Immature natural killer cell (primary cell): Measurements from ENCODE around the gene FAM13A. TPM values are rescaled to one million over a fixed set of nuclear protein-coding genes. Genes with fewer than 3 reads are reported as not detected.
A peak's percentile ranks its signal among the peaks of the same experiment; 100 is the strongest.

ENCODE experiments used
- DNase-seq, 3 donors: peaks; one replicate each; pipeline ENCODE4 v3.0.0; 2022; ENCODE audit warnings: mixed read lengths in 1 of 3
- H3K27ac Mint-ChIP-seq, 6 donors: one replicate each; pipeline ENCODE4 v1.8.0; 2020; ENCODE audit warnings: mixed read lengths in 6 of 6, mild to moderate bottlenecking in 5 of 6, inconsistent platforms in 4 of 6, moderate library complexity in 3 of 6
- H3K27me3 Mint-ChIP-seq, 3 donors: one replicate each; pipeline ENCODE4 v1.8.0; 2020 to 2021; ENCODE audit warnings: low read depth in 3 of 3, mild to moderate bottlenecking in 3 of 3, mixed read lengths in 3 of 3, moderate library complexity in 3 of 3, inconsistent platforms in 1 of 3
- H3K36me3 Mint-ChIP-seq, 3 donors: one replicate each; pipeline ENCODE4 v1.8.0; 2020; ENCODE audit warnings: mixed read lengths in 3 of 3, inconsistent platforms in 2 of 3, mild to moderate bottlenecking in 2 of 3
- H3K4me1 Mint-ChIP-seq, 2 donors: one replicate each; pipeline ENCODE4 v1.8.0; 2020; ENCODE audit warnings: inconsistent platforms in 2 of 2, mild to moderate bottlenecking in 2 of 2, mixed read lengths in 2 of 2, moderate library complexity in 1 of 2
- H3K4me3 Mint-ChIP-seq, 5 donors: one replicate each; pipeline ENCODE4 v1.8.0; 2020; ENCODE audit warnings: mild to moderate bottlenecking in 5 of 5, mixed read lengths in 5 of 5, inconsistent platforms in 3 of 5, moderate library complexity in 3 of 5
- H3K9me3 Mint-ChIP-seq, 6 donors: one replicate each; pipeline ENCODE4 v1.8.0; 2020; ENCODE audit warnings: mild to moderate bottlenecking in 6 of 6, mixed read lengths in 6 of 6, inconsistent platforms in 4 of 6, moderate library complexity in 3 of 6
- polyA plus RNA-seq, 3 donors: library from polyadenylated mRNA; unstranded; fragments of 300-500 nt; fragmentation: Illumina TruSeq; gene quantifications; one replicate each; pipeline ENCODE4 v1.2.3, GENCODE V29; 2021

Gene FAM13A
- polyA plus RNA-seq, 3 donors from 2014 or later, result 1.5 to 3.4 (median 1.7) TPM

GRCh38 chr4:88804234-88804633 is 252.8 kb downstream of the FAM13A start:
- Mint-ChIP-seq H3K27ac (no peak overlapping the region), H3K9me3 (no peaks in the 10 kb centered on the region), H3K4me3 (no peak overlapping the region), H3K27me3 (peaks cover 0 to 3% (median 3%) of the 10 kb centered on the region in 3 donors), H3K36me3 (no peaks in the 10 kb centered on the region), H3K4me1 (no peaks in the 10 kb centered on the region)
- no peak for DNase-seq

- peaks cover 0 to 1% (median under 1%) of the 10 kb centered on the region in 3 donors for H3K36me3 Mint-ChIP-seq
- no peaks in the 10 kb centered on the region for H3K9me3 Mint-ChIP-seq
- H3K4me1 Mint-ChIP-seq, result no peaks in the 10 kb centered on the region
- no peak for DNase-seq
- peaks cover 0 to 3% (median 3%) of the 10 kb centered on the region in 3 donors for H3K27me3 Mint-ChIP-seq
- H3K27ac Mint-ChIP-seq, result no peak overlapping the region
- H3K4me3 Mint-ChIP-seq, result no peak overlapping the region
Observed at GRCh38 chr4:88803600-88804096, 253.3 kb downstream of the FAM13A start.

- peaks cover 0 to 6% (median 3%) of the 10 kb centered on the region in 3 donors for H3K27me3 Mint-ChIP-seq
- H3K9me3 Mint-ChIP-seq, result no peaks in the 10 kb centered on the region
- H3K4me1 Mint-ChIP-seq, result no peaks in the 10 kb centered on the region
- peaks cover 3 to 6% (median 5%) of the 10 kb centered on the region in 3 donors for H3K36me3 Mint-ChIP-seq
- no peak for DNase-seq
- no peak overlapping the region for H3K4me3 Mint-ChIP-seq
- H3K27ac Mint-ChIP-seq, result peak overlapping the region in 1 of 6 donors; percentile 24
Observed at GRCh38 chr4:88802585-88803286, 254.2 kb downstream of the FAM13A start.

GRCh38 chr4:88802138-88802537 is 254.8 kb downstream of the FAM13A start:
- H3K27me3 Mint-ChIP-seq, result peaks cover 0 to 11% (median 3%) of the 10 kb centered on the region in 3 donors

GRCh38 chr4:88799900-88800299 is 257.1 kb downstream of the FAM13A start:
- Mint-ChIP-seq H3K27ac (no peak overlapping the region), H3K9me3 (no peaks in the 10 kb centered on the region), H3K4me3 (no peak overlapping the region), H3K4me1 (no peaks in the 10 kb centered on the region), H3K27me3 (peaks cover 0 to 11% (median 3%) of the 10 kb centered on the region in 3 donors), H3K36me3 (peaks cover 6 to 9% (median 7%) of the 10 kb centered on the region in 3 donors)
- DNase-seq, result no peak

More at GRCh38 chr4:88802138-88802537, 254.8 kb downstream of the FAM13A start:
- Mint-ChIP-seq H3K4me3 (no peak overlapping the region), H3K27ac (no peak overlapping the region), H3K9me3 (no peaks in the 10 kb centered on the region), H3K4me1 (no peaks in the 10 kb centered on the region), H3K36me3 (peaks cover 6 to 9% (median 7%) of the 10 kb centered on the region in 3 donors)
- DNase-seq, result no peak

- H3K9me3 Mint-ChIP-seq, result no peaks in the 10 kb centered on the region
- H3K27ac Mint-ChIP-seq, result no peak overlapping the region
- no peak overlapping the region for H3K4me3 Mint-ChIP-seq
- peaks cover 6 to 9% (median 7%) of the 10 kb centered on the region in 3 donors for H3K36me3 Mint-ChIP-seq
- peaks cover 0 to 11% (median 3%) of the 10 kb centered on the region in 3 donors for H3K27me3 Mint-ChIP-seq
- H3K4me1 Mint-ChIP-seq, result no peaks in the 10 kb centered on the region
- no peak for DNase-seq
Observed at GRCh38 chr4:88797725-88798124, 259.3 kb downstream of the FAM13A start.

GRCh38 chr4:88796545-88796944 is 260.4 kb downstream of the FAM13A start:
- Mint-ChIP-seq H3K4me3 (no peak overlapping the region), H3K27ac (no peak overlapping the region), H3K36me3 (peaks cover 6 to 9% (median 7%) of the 10 kb centered on the region in 3 donors), H3K9me3 (no peaks in the 10 kb centered on the region), H3K4me1 (no peaks in the 10 kb centered on the region), H3K27me3 (peaks cover 0 to 11% (median 2%) of the 10 kb centered on the region in 3 donors)
- DNase-seq, result no peak

GRCh38 chr4:88794952-88795351 is 262.0 kb downstream of the FAM13A start:
- no peak overlapping the region for H3K27ac Mint-ChIP-seq
- H3K9me3 Mint-ChIP-seq, result no peaks in the 10 kb centered on the region
- H3K27me3 Mint-ChIP-seq, result peaks cover 0 to 10% (median 0%) of the 10 kb centered on the region in 3 donors
- DNase-seq, result no peak
- H3K36me3 Mint-ChIP-seq, result peaks cover 6 to 9% (median 7%) of the 10 kb centered on the region in 3 donors
- H3K4me1 Mint-ChIP-seq, result no peaks in the 10 kb centered on the region
- no peak overlapping the region for H3K4me3 Mint-ChIP-seq

GRCh38 chr4:88794087-88794690 is 262.8 kb downstream of the FAM13A start:
- H3K36me3 Mint-ChIP-seq, result peaks cover 6 to 14% (median 7%) of the 10 kb centered on the region in 3 donors
- H3K4me1 Mint-ChIP-seq, result no peaks in the 10 kb centered on the region
- no peak overlapping the region for H3K27ac Mint-ChIP-seq
- peaks cover 0 to 9% (median 0%) of the 10 kb centered on the region in 3 donors for H3K27me3 Mint-ChIP-seq
- DNase-seq, result no peak
- no peaks in the 10 kb centered on the region for H3K9me3 Mint-ChIP-seq
- H3K4me3 Mint-ChIP-seq, result no peak overlapping the region

- Mint-ChIP-seq H3K27ac (no peak overlapping the region), H3K9me3 (no peaks in the 10 kb centered on the region), H3K4me1 (no peaks in the 10 kb centered on the region), H3K36me3 (peaks cover 4 to 12% (median 7%) of the 10 kb centered on the region in 3 donors), H3K4me3 (no peak overlapping the region), H3K27me3 (peaks cover 0 to 10% (median 0%) of the 10 kb centered on the region in 3 donors)
- no peak for DNase-seq
Observed at GRCh38 chr4:88793475-88793874, 263.5 kb downstream of the FAM13A start.

GRCh38 chr4:88792821-88793220 is 264.2 kb downstream of the FAM13A start:
- H3K36me3 Mint-ChIP-seq, result peaks cover under 1 to 9% (median 5%) of the 10 kb centered on the region in 3 donors
- no peaks in the 10 kb centered on the region for H3K4me1 Mint-ChIP-seq
- no peak overlapping the region for H3K4me3 Mint-ChIP-seq
- no peak for DNase-seq
- peaks cover 0 to 8% (median 0%) of the 10 kb centered on the region in 3 donors for H3K27me3 Mint-ChIP-seq
- H3K27ac Mint-ChIP-seq, result no peak overlapping the region
- no peaks in the 10 kb centered on the region for H3K9me3 Mint-ChIP-seq

GRCh38 chr4:88792268-88792781 is 264.7 kb downstream of the FAM13A start:
- no peaks in the 10 kb centered on the region for H3K9me3 Mint-ChIP-seq
- H3K27ac Mint-ChIP-seq, result no peak overlapping the region
- H3K4me3 Mint-ChIP-seq, result no peak overlapping the region
- no peak for DNase-seq
- peaks cover under 1 to 5% (median 3%) of the 10 kb centered on the region in 3 donors for H3K36me3 Mint-ChIP-seq
- peaks cover 0 to 3% (median 0%) of the 10 kb centered on the region in 3 donors for H3K27me3 Mint-ChIP-seq
- no peaks in the 10 kb centered on the region for H3K4me1 Mint-ChIP-seq

- Mint-ChIP-seq H3K9me3 (no peaks in the 10 kb centered on the region), H3K36me3 (peaks cover 0 to 5% (median 3%) of the 10 kb centered on the region in 3 donors), H3K27ac (no peak overlapping the region), H3K4me1 (no peaks in the 10 kb centered on the region), H3K27me3 (peaks cover 0 to 2% (median 0%) of the 10 kb centered on the region in 3 donors), H3K4me3 (no peak overlapping the region)
- DNase-seq, result no peak
Observed at GRCh38 chr4:88791274-88791673, 265.7 kb downstream of the FAM13A start.

- DNase-seq, result no peak
- Mint-ChIP-seq H3K36me3 (peaks cover 7 to 22% (median 14%) of the 10 kb centered on the region in 3 donors), H3K27ac (no peak overlapping the region), H3K4me1 (no peaks in the 10 kb centered on the region), H3K4me3 (no peak overlapping the region), H3K27me3 (peaks cover 0 to 5% (median 1%) of the 10 kb centered on the region in 3 donors), H3K9me3 (peaks cover 0 to 2% (median 0%) of the 10 kb centered on the region in 6 donors)
Observed at GRCh38 chr4:88788895-88789294, 268.1 kb downstream of the FAM13A start.
